Stimulated activated naive B cell treated with anti-CD40 and anti-IgM and Interleukin-4, amounts not matched to agents 10 μg/mL and 1 μg/mL and 100 μg/mL, for 72 hours (primary cell): Measurements from ENCODE around the gene HECTD1.
"Not testable (repeated sequence)": the region's sequence is repeated elsewhere in the genome, so short reads cannot be mapped to it uniquely, and the experiment has no call there.

Experiments
- ATAC-seq, 2 donors: fragments of 150-1000 bp; cut with Tn5 transposase; replicated peaks; 2 replicates each; pipeline ENCODE4 v1.10.0; 2021; ENCODE audit warnings: moderate library complexity in 1 of 2
- DNase-seq: peaks from one replicate; pipeline ENCODE4 v3.0.0; 2021
- H3K27ac Mint-ChIP-seq: one replicate; pipeline ENCODE4 v1.8.0; 2022; ENCODE audit warnings: mild to moderate bottlenecking, mixed read lengths
- H3K27me3 Mint-ChIP-seq, 2 donors: one replicate each; pipeline ENCODE4 v1.8.0; 2022; ENCODE audit warnings: mixed read lengths in 2 of 2
- H3K36me3 Mint-ChIP-seq, 2 donors: one replicate each; pipeline ENCODE4 v1.8.0; 2022; ENCODE audit warnings: mixed read lengths in 2 of 2, mild to moderate bottlenecking in 1 of 2
- H3K4me1 Mint-ChIP-seq, 2 donors: one replicate each; pipeline ENCODE4 v1.8.0; 2022; ENCODE audit warnings: mixed read lengths in 2 of 2, mild to moderate bottlenecking in 1 of 2
- H3K4me3 Mint-ChIP-seq, 2 donors: one replicate each; pipeline ENCODE4 v1.8.0; 2022; ENCODE audit warnings: mild to moderate bottlenecking in 2 of 2, mixed read lengths in 2 of 2, moderate library complexity in 1 of 2
- H3K9me3 Mint-ChIP-seq, 2 donors: one replicate each; pipeline ENCODE4 v1.8.0; 2022; ENCODE audit warnings: mixed read lengths in 2 of 2, mild to moderate bottlenecking in 1 of 2

Gene HECTD1

DNA sequence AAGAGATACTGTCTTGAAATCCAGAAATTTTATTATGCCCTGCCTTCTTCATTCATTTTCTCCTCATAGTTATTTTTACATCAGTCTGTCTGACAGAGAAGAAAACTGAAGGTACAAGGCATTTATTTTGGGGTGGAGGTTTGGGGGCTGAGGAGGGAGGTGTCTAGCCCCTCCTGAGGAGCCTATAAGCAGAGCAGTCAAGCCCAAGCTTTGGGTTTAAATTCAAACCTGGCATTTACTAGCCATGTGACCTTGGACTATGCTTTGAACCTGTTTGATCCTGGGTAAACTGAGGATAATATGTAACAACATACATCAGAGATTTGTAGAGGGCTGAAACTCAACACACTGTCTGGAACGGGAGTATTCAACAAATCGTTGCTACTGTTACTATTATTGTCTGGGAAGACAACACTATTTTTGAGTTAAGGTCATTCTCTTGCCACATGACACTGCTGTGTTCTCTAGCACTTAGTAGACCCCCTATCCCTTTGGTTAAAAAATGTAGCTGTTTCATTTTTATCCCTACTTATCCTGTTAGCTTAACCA lies 115.4 kb downstream of the HECTD1 start:
- Mint-ChIP-seq H3K4me3 (no peak overlapping the region), H3K27ac (no peak overlapping the region), H3K36me3 (peaks cover 4 to 10% of the 10 kb centered on the region in 2 donors), H3K27me3 (no peaks in the 10 kb centered on the region), H3K9me3 (no peaks in the 10 kb centered on the region), H3K4me1 (peaks cover 12 to 18% of the 10 kb centered on the region in 2 donors)
- ATAC-seq (no peak), DNase-seq (no peak)

DNA sequence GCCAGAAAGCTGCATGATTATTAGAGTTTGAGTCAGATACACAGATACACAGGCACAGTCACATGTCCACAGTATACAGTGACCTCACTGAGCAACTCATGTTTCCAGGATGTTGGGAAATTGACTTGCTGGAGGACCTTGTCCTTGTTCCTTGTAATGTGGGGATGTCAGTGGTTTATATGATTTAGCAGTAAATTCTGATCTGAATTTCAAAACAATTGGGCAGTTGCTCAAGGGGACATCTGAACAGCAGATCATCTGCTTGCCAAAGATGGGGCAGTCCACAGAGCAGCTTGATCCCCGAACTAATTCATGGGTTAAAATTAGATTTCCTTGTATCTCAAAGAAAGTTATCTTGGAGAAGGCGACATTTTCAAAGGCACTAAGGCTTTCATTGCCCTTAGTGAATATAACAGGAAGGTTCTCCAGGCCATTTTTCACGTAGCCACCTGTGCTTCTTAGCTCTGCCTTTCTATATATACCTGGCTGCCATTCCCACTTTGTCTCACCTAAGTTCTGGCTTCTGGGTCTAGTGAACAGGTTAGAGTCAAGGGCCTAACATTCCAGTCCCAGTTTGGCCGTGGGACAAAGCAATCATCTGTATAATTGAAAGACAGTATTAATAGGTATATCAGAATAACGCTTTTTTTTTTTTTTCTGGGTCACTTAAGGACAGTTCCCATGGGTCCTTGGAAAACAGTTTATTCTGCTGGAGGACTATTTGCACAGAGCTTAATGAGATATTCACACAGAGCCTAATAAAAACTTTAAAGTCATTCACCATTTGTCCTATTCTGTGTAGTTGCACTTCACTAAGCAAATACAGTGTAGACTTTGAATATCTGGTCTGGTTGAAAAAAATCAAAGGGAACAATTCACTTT lies 116.5 kb downstream of the HECTD1 start:
- H3K9me3 Mint-ChIP-seq, result no peaks in the 10 kb centered on the region
- no peak overlapping the region for H3K4me3 Mint-ChIP-seq
- peaks cover 11 to 18% of the 10 kb centered on the region in 2 donors for H3K4me1 Mint-ChIP-seq

GRCh38 chr14:31086466-31086865 lies 121.1 kb downstream of the HECTD1 start:
- H3K36me3 Mint-ChIP-seq, H3K4me3 Mint-ChIP-seq, H3K9me3 Mint-ChIP-seq, H3K27ac Mint-ChIP-seq, H3K27me3 Mint-ChIP-seq, DNase-seq, ATAC-seq: not testable (repeated sequence)
- H3K4me1 Mint-ChIP-seq, result peaks cover 12 to 19% of the 10 kb centered on the region in 2 donors

More for the DNA sequence above, 116.5 kb downstream of the HECTD1 start:
- H3K36me3 Mint-ChIP-seq, result peaks cover 1 to 3% of the 10 kb centered on the region in 2 donors
- ATAC-seq, result peak; percentile 51 to 61
- DNase-seq, result no peak
- peak overlapping the region; percentile 47 for H3K27ac Mint-ChIP-seq
- H3K27me3 Mint-ChIP-seq, result no peaks in the 10 kb centered on the region

DNA sequence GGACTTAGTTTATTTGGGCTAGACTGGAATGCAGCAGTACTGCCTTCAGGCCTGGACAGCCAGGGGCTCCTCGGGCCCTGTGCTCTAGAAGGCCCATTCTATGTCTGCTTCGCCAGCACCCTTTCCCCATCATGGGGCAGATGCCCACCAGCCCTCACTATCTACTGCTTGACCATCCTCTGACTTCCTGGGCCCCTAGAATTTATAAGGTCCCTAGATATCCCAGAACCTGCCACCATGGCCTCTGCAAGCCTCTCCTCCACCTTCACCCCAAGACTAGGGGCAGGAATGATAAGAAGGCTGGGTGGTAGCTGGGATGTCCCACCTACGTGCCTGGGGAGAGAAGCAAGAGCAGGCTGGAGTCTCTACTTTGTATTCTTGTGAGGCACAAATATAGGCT lies 122.6 kb downstream of the HECTD1 start:
- no peak overlapping the region for H3K4me3 Mint-ChIP-seq
- peaks cover 3 to 4% of the 10 kb centered on the region in 2 donors for H3K36me3 Mint-ChIP-seq
- DNase-seq (no peak), ATAC-seq (no peak)
- no peaks in the 10 kb centered on the region for H3K27me3 Mint-ChIP-seq
- H3K27ac Mint-ChIP-seq, result peak overlapping the region; percentile 14
- H3K4me1 Mint-ChIP-seq, result peaks cover 6 to 8% of the 10 kb centered on the region in 2 donors
- no peaks in the 10 kb centered on the region for H3K9me3 Mint-ChIP-seq

DNA sequence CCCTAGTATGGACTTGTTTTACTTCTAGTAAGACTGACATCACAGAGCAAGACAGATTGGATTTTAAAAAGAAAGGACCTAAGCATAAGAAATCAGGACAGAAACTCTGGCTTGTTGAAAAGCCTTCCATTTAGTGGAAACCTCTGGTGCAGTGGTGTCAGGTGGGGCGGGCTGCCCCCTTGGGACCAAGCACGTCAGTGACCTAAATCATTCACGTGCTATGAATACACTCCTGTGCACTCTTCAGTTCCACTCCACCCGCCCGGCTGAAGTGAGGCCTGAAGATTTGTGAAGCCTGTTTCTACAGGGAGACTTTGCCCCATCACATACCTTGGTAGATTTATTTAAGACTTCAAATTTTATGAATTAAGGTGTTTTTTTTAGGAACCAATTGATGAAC lies 123.2 kb downstream of the HECTD1 start:
- H3K4me1 Mint-ChIP-seq, result peaks cover 6 to 8% of the 10 kb centered on the region in 2 donors
- H3K27me3 Mint-ChIP-seq, result no peaks in the 10 kb centered on the region
- DNase-seq (peak; percentile 6), ATAC-seq (peak; percentile 95)
- no peak overlapping the region for H3K4me3 Mint-ChIP-seq
- peak overlapping the region; percentile 47 for H3K27ac Mint-ChIP-seq
- H3K9me3 Mint-ChIP-seq, result no peaks in the 10 kb centered on the region
- H3K36me3 Mint-ChIP-seq, result peaks cover 3 to 4% of the 10 kb centered on the region in 2 donors

DNA sequence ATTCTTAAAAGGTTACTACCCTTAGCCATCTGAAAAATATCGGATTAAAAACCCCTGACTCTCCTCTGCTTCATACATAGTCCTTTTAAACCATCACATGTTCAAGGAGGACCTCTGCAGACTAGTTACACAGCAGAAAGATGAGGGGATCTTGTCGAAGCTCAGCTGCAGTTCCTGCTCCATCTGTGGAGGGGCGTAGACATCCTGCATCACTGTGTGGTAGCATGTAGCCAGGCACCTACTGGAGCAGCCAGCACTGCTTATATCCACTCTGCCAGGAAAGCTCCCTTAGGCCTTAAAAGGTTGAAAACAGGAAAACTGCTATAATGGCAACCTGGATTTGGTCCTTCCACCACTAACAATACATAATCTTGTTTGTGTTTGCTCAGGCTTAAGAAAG lies 123.8 kb downstream of the HECTD1 start:
- Mint-ChIP-seq H3K4me1 (peaks cover 6 to 8% of the 10 kb centered on the region in 2 donors), H3K36me3 (peaks cover 3 to 4% of the 10 kb centered on the region in 2 donors), H3K27me3 (no peaks in the 10 kb centered on the region), H3K27ac (no peak overlapping the region), H3K9me3 (no peaks in the 10 kb centered on the region), H3K4me3 (no peak overlapping the region)
- DNase-seq (no peak), ATAC-seq (no peak)

- ATAC-seq (no peak), DNase-seq (no peak)
- Mint-ChIP-seq H3K4me1 (peaks cover 6 to 12% of the 10 kb centered on the region in 2 donors), H3K4me3 (no peak overlapping the region), H3K36me3 (peaks cover 4 to 10% of the 10 kb centered on the region in 2 donors), H3K27me3 (no peaks in the 10 kb centered on the region), H3K27ac (no peak overlapping the region), H3K9me3 (no peaks in the 10 kb centered on the region)
Measured at GRCh38 chr14:31080484-31080883, 127.1 kb downstream of the HECTD1 start.

GRCh38 chr14:31080056-31080455 lies 127.5 kb downstream of the HECTD1 start:
- peaks cover 6 to 12% of the 10 kb centered on the region in 2 donors for H3K4me1 Mint-ChIP-seq
- peaks cover 2 to 3% of the 10 kb centered on the region in 2 donors for H3K9me3 Mint-ChIP-seq
- ATAC-seq (no peak), DNase-seq (no peak)
- no peak overlapping the region for H3K27ac Mint-ChIP-seq
- H3K36me3 Mint-ChIP-seq, result peaks cover 6 to 12% of the 10 kb centered on the region in 2 donors
- H3K4me3 Mint-ChIP-seq, result no peak overlapping the region
- no peaks in the 10 kb centered on the region for H3K27me3 Mint-ChIP-seq

DNA sequence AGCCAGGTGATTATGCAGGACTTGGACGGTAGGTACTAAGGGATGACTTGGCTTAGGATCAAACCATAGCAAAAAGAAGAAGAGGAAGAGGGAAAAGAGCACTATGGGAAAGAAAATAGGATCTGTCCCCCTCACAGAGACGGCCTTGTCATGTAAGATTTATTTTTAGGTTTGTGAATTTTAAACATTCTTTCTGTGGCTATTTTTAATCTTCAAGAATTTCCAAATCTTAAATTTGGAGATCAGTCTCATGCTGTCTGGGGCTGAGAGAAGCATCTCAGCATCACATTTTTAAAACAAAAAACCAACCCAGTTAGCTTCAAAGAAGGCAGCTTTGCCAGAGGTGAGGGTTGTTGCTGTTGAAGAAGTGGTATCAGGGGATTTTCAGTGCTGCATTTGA lies 128.8 kb downstream of the HECTD1 start:
- ATAC-seq (no peak), DNase-seq (no peak)
- Mint-ChIP-seq H3K4me1 (peaks cover 0 to 5% of the 10 kb centered on the region in 2 donors), H3K9me3 (peaks cover 4% of the 10 kb centered on the region in 2 donors), H3K4me3 (no peak overlapping the region), H3K27ac (no peak overlapping the region), H3K27me3 (no peaks in the 10 kb centered on the region), H3K36me3 (peaks cover 8 to 12% of the 10 kb centered on the region in 2 donors)

DNA sequence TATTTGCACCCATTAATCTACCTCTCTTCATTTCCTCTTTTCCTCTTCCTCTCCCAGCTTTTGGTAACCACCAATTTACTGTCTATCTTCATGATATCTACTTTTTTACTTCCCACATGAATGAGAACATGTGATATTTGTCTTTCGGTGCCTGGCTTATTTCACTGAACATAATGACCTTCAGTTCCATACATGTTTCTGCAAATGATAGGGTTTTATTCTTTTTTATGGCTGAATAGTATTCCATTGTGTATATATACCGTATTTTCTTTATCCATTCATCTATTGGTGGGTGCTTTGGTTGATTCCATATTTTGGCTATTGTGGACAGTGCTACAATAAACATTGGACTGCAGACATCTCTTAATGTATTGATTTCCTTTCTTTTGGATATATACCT lies 132.4 kb downstream of the HECTD1 start:
- peaks cover 0 to 5% of the 10 kb centered on the region in 2 donors for H3K4me1 Mint-ChIP-seq
- no peak for ATAC-seq
- H3K27me3 Mint-ChIP-seq, result no peaks in the 10 kb centered on the region
- H3K4me3 Mint-ChIP-seq, result no peak overlapping the region
- H3K36me3 Mint-ChIP-seq, result peaks cover 13 to 16% of the 10 kb centered on the region in 2 donors
- no peak for DNase-seq
- no peak overlapping the region for H3K27ac Mint-ChIP-seq
- H3K9me3 Mint-ChIP-seq, result peaks cover 4% of the 10 kb centered on the region in 2 donors

- ATAC-seq (no peak), DNase-seq (no peak)
- Mint-ChIP-seq H3K9me3 (peaks cover 4% of the 10 kb centered on the region in 2 donors), H3K27ac (no peak overlapping the region), H3K4me3 (no peak overlapping the region), H3K36me3 (peaks cover 19 to 22% of the 10 kb centered on the region in 2 donors), H3K27me3 (no peaks in the 10 kb centered on the region), H3K4me1 (no peaks in the 10 kb centered on the region)
Measured at GRCh38 chr14:31071151-31071550, 136.4 kb downstream of the HECTD1 start.

GRCh38 chr14:31070431-31070830 lies 137.2 kb downstream of the HECTD1 start:
- peaks cover 4% of the 10 kb centered on the region in 2 donors for H3K9me3 Mint-ChIP-seq
- peaks cover 20% of the 10 kb centered on the region in 2 donors for H3K36me3 Mint-ChIP-seq
- DNase-seq (no peak), ATAC-seq (no peak)
- no peaks in the 10 kb centered on the region for H3K27me3 Mint-ChIP-seq
- peak overlapping the region; percentile 20 for H3K27ac Mint-ChIP-seq
- H3K4me1 Mint-ChIP-seq, result no peaks in the 10 kb centered on the region
- no peak overlapping the region for H3K4me3 Mint-ChIP-seq

GRCh38 chr14:31069343-31069742 lies 138.2 kb downstream of the HECTD1 start:
- Mint-ChIP-seq H3K9me3 (no peaks in the 10 kb centered on the region), H3K4me3 (no peak overlapping the region), H3K27ac (no peak overlapping the region), H3K27me3 (no peaks in the 10 kb centered on the region), H3K36me3 (peaks cover 13 to 14% of the 10 kb centered on the region in 2 donors), H3K4me1 (no peaks in the 10 kb centered on the region)
- ATAC-seq (no peak), DNase-seq (no peak)

DNA sequence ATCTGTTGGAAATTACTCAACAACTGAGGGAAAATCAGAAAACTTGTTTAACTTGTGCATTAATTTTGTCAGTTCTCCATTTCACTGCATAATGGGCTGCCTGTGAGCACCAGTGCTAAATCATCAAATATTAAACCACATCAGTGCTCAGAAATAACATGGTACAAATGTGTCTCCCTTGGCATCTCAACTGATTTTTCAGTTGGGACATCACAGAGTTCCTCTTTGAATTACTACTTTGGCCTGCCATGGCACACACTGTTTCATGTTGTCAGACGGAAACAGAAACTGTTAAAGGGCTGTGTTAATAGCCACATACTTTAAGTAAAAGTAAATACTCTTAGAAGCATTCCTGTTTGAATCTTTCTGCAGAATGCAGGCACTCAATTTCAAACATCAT lies 139.4 kb downstream of the HECTD1 start:
- ATAC-seq, result no peak
- no peak overlapping the region for H3K4me3 Mint-ChIP-seq
- no peak for DNase-seq
- no peaks in the 10 kb centered on the region for H3K4me1 Mint-ChIP-seq
- peaks cover 13 to 14% of the 10 kb centered on the region in 2 donors for H3K36me3 Mint-ChIP-seq
- no peaks in the 10 kb centered on the region for H3K9me3 Mint-ChIP-seq
- no peaks in the 10 kb centered on the region for H3K27me3 Mint-ChIP-seq
- H3K27ac Mint-ChIP-seq, result no peak overlapping the region

- peaks cover 9 to 12% of the 10 kb centered on the region in 2 donors for H3K4me1 Mint-ChIP-seq
- peaks cover 10 to 11% of the 10 kb centered on the region in 2 donors for H3K36me3 Mint-ChIP-seq
- H3K9me3 Mint-ChIP-seq, H3K27me3 Mint-ChIP-seq, H3K4me3 Mint-ChIP-seq, ATAC-seq, DNase-seq, H3K27ac Mint-ChIP-seq: not testable (repeated sequence)
Measured at GRCh38 chr14:31062908-31063307, 144.7 kb downstream of the HECTD1 start.
